ENCODE results near the gene SLC35A4.

GRCh38 chr5:140542972-140543371 lies 21.7 kb upstream of the SLC35A4 start:
- TF ChIP-seq CTCF (IDR thresholded peaks at IDR 0.05) = no peak
- TF ChIP-seq POLR2A (IDR thresholded peaks at IDR 0.05) = no peak

All from testis (tissue), 2 donors.